GM04504 (cell line): Measurements from ENCODE around the gene KLHL17.

Source experiments
- DNase-seq: peaks from one replicate; pipeline ENCODE4 v3.0.0-alpha.2; 2012; ENCODE audit warnings: low read depth

Gene KLHL17

GRCh38 chr1:952603-953002 is 7.8 kb upstream of the KLHL17 start:
- no peak for DNase-seq

- DNase-seq, result no peak
Observed at GRCh38 chr1:953524-954320, 6.7 kb upstream of the KLHL17 start.

GRCh38 chr1:954927-955326 is 5.5 kb upstream of the KLHL17 start:
- DNase-seq, result no peak

- no peak for DNase-seq
Observed at GRCh38 chr1:955474-955873, 4.9 kb upstream of the KLHL17 start.

GRCh38 chr1:956636-957035 is 3.7 kb upstream of the KLHL17 start:
- DNase-seq, result no peak

GRCh38 chr1:958823-959730 is 1.3 kb upstream of the KLHL17 start, which contains the start of gene NOC2L:
Gene NOC2L, minus strand, starts transcription at chr1:959256. Its CDS starts 16 bp downstream, at chr1:959240.
- peak; percentile 71 for DNase-seq

- DNase-seq, result no peak
Observed at GRCh38 chr1:959731-960362, 537 bp upstream of the KLHL17 start.

- DNase-seq, result no peak
Observed at GRCh38 chr1:961132-961669, 817 bp downstream of the KLHL17 start.

- DNase-seq, result no peak
Observed at GRCh38 chr1:962381-963300, 2.3 kb downstream of the KLHL17 start.

- DNase-seq, result no peak
Observed at GRCh38 chr1:963301-963651, 2.9 kb downstream of the KLHL17 start.

- no peak for DNase-seq
Observed at GRCh38 chr1:963746-964525, 3.6 kb downstream of the KLHL17 start.

GRCh38 chr1:964691-965525 is 4.5 kb downstream of the KLHL17 start:
- no peak for DNase-seq

GRCh38 chr1:965526-966134 is 5.2 kb downstream of the KLHL17 start:
- DNase-seq, result no peak

- DNase-seq, result no peak
Observed at GRCh38 chr1:966135-966703, 5.8 kb downstream of the KLHL17 start, which contains the start of gene PLEKHN1. Gene PLEKHN1, plus strand, starts transcription at chr1:966482. Its CDS starts 50 bp downstream, at chr1:966532.

- peak; percentile 44 for DNase-seq
Observed at GRCh38 chr1:966704-967300, 6.4 kb downstream of the KLHL17 start.

GRCh38 chr1:967466-968343 is 7.3 kb downstream of the KLHL17 start:
- DNase-seq, result no peak

- no peak for DNase-seq
Observed at GRCh38 chr1:969260-969855, 9.0 kb downstream of the KLHL17 start.
